Measurements from ENCODE around the gene HSPG2.
"Not testable (repeated sequence)": the region's sequence is repeated elsewhere in the genome, so short reads cannot be mapped to it uniquely, and the experiment has no call there.

HSPG2 gene

DNA sequence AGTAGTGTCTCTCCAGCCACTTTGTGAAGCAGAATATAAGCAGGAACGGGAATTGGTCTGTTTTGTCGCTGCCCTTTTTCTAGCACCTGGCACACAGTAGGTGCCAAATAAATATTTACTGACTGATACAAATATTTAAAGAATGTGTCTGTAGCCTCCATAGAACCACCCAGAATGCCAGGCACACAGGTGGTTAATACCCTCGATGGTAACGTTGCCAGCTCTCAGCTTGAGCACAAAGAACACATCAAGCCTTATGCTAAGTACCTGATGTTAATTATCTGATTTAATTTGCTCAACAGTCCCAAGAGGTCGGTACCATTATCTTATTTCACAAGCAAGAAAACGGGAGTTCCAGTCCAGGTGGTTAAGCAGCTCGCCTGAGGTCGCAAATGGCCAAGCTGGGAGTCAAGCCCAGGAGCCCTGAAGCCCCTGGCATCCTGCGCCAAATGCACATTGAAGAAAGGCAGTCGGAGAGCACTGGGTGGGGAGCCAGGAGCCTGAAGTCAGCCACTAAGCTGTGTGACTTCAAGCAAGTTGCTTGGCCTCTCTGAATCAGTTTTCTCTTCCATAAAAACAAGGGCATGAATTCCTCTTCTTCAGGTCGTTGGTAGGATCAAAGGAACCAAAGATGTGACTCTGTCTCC lies 26.4 kb downstream of the HSPG2 start:
- TF ChIP-seq POLR2AphosphoS5 (IDR thresholded peaks at IDR 0.05; ENCODE audit: borderline replicate concordance, low read depth, low read length) (no peak), EZH2 (IDR thresholded peaks at IDR 0.05) (no peak), FOXP2 (optimal IDR thresholded peaks at IDR 0.05; ENCODE audit: control extremely low read depth, extremely low read length, insufficient read depth) (no peak)
- Histone ChIP-seq H3K4me3 (no peak overlapping the region), H3K9me3 (ENCODE audit: low read depth, low read length) (no peaks in the 10 kb centered on the region), H3K36me3 (ENCODE audit: insufficient read depth, low read length) (no peaks in the 10 kb centered on the region), H3K27ac (no peak overlapping the region), H3K9ac (ENCODE audit: insufficient read length) (no peak overlapping the region)
- DNase-seq (ENCODE audit: low read depth, low spot score) = no peak

- no peak overlapping the region for H3K27ac ChIP-seq
- H3K4me3 ChIP-seq = no peak overlapping the region
- no peaks in the 10 kb centered on the region for H3K36me3 ChIP-seq (ENCODE audit: insufficient read depth, low read length)
- DNase-seq (ENCODE audit: low read depth, low spot score) = no peak
- H3K9ac ChIP-seq (ENCODE audit: insufficient read length) = no peak overlapping the region
- H3K9me3 ChIP-seq (ENCODE audit: low read depth, low read length) = no peaks in the 10 kb centered on the region
- TF ChIP-seq POLR2AphosphoS5 (IDR thresholded peaks at IDR 0.05; ENCODE audit: borderline replicate concordance, low read depth, low read length) = no peak
- no peak for TF ChIP-seq FOXP2 (optimal IDR thresholded peaks at IDR 0.05; ENCODE audit: control extremely low read depth, extremely low read length, insufficient read depth)
- TF ChIP-seq EZH2 (IDR thresholded peaks at IDR 0.05) = no peak
Measured at GRCh38 chr1:21909787-21910503, 27.2 kb downstream of the HSPG2 start.

- H3K9me3 ChIP-seq (ENCODE audit: low read depth, low read length) = no peaks in the 10 kb centered on the region
- no peak overlapping the region for H3K4me3 ChIP-seq
- TF ChIP-seq EZH2 (IDR thresholded peaks at IDR 0.05) (no peak), POLR2AphosphoS5 (IDR thresholded peaks at IDR 0.05; ENCODE audit: borderline replicate concordance, low read depth, low read length) (no peak), FOXP2 (optimal IDR thresholded peaks at IDR 0.05; ENCODE audit: control extremely low read depth, extremely low read length, insufficient read depth) (no peak)
- H3K27ac ChIP-seq = no peak overlapping the region
- DNase-seq (ENCODE audit: low read depth, low spot score) = no peak
- H3K9ac ChIP-seq (ENCODE audit: insufficient read length) = no peak overlapping the region
- H3K36me3 ChIP-seq (ENCODE audit: insufficient read depth, low read length) = no peaks in the 10 kb centered on the region
Measured at GRCh38 chr1:21909286-21909759, 27.8 kb downstream of the HSPG2 start.

GRCh38 chr1:21907737-21908534 lies 29.2 kb downstream of the HSPG2 start:
- H3K9me3 ChIP-seq (ENCODE audit: low read depth, low read length); H3K9ac ChIP-seq (ENCODE audit: insufficient read length); H3K27ac ChIP-seq; DNase-seq (ENCODE audit: low read depth, low spot score); H3K4me3 ChIP-seq; H3K36me3 ChIP-seq (ENCODE audit: insufficient read depth, low read length): not testable (repeated sequence)

GRCh38 chr1:21907079-21907418 lies 30.1 kb downstream of the HSPG2 start:
- no peaks in the 10 kb centered on the region for H3K36me3 ChIP-seq (ENCODE audit: insufficient read depth, low read length)
- no peaks in the 10 kb centered on the region for H3K9me3 ChIP-seq (ENCODE audit: low read depth, low read length)
- H3K4me3 ChIP-seq = no peak overlapping the region
- no peak overlapping the region for H3K27ac ChIP-seq
- TF ChIP-seq EZH2 (IDR thresholded peaks at IDR 0.05) = no peak
- TF ChIP-seq POLR2AphosphoS5 (IDR thresholded peaks at IDR 0.05; ENCODE audit: borderline replicate concordance, low read depth, low read length) = no peak
- TF ChIP-seq FOXP2 (optimal IDR thresholded peaks at IDR 0.05; ENCODE audit: control extremely low read depth, extremely low read length, insufficient read depth) = no peak
- DNase-seq (ENCODE audit: low read depth, low spot score) = no peak
- H3K9ac ChIP-seq (ENCODE audit: insufficient read length) = no peak overlapping the region

- TF ChIP-seq POLR2AphosphoS5 (IDR thresholded peaks at IDR 0.05; ENCODE audit: borderline replicate concordance, low read depth, low read length) = no peak
- TF ChIP-seq FOXP2 (optimal IDR thresholded peaks at IDR 0.05; ENCODE audit: control extremely low read depth, extremely low read length, insufficient read depth) = no peak
- no peak for TF ChIP-seq EZH2 (IDR thresholded peaks at IDR 0.05)
- no peaks in the 10 kb centered on the region for H3K9me3 ChIP-seq (ENCODE audit: low read depth, low read length)
- no peak overlapping the region for H3K4me3 ChIP-seq
- no peak for DNase-seq (ENCODE audit: low read depth, low spot score)
- no peak overlapping the region for H3K9ac ChIP-seq (ENCODE audit: insufficient read length)
- no peak overlapping the region for H3K27ac ChIP-seq
- no peaks in the 10 kb centered on the region for H3K36me3 ChIP-seq (ENCODE audit: insufficient read depth, low read length)
Measured at GRCh38 chr1:21906173-21907078, 30.7 kb downstream of the HSPG2 start.

- Histone ChIP-seq H3K9ac (ENCODE audit: insufficient read length) (no peak overlapping the region), H3K27ac (no peak overlapping the region), H3K9me3 (ENCODE audit: low read depth, low read length) (no peaks in the 10 kb centered on the region), H3K4me3 (no peak overlapping the region), H3K36me3 (ENCODE audit: insufficient read depth, low read length) (no peaks in the 10 kb centered on the region)
- no peak for DNase-seq (ENCODE audit: low read depth, low spot score)
- TF ChIP-seq POLR2AphosphoS5 (IDR thresholded peaks at IDR 0.05; ENCODE audit: borderline replicate concordance, low read depth, low read length) = no peak
- no peak for TF ChIP-seq EZH2 (IDR thresholded peaks at IDR 0.05)
Measured at GRCh38 chr1:21904704-21905520, 32.2 kb downstream of the HSPG2 start.
